Common myeloid progenitor, CD34-positive (primary cell): ENCODE data around the gene STRAP.

Experiments used
- CTCF ChIA-PET: fragments of 350-600 bp; sonication (Branson Sonifier 250); formaldehyde crosslinking; loops from one replicate; lab custom pipeline; 2021; ENCODE audit warnings: antibody characterized with exemption; lab: Charles Lee
- POLR2A ChIA-PET: fragments of 350-600 bp; sonication (Branson Sonifier 250); formaldehyde crosslinking; loops from one replicate; lab custom pipeline; 2021; ENCODE audit warnings: antibody characterized with exemption; lab: Charles Lee
- DNase-seq, 3 donors: peaks; one replicate each; pipeline versions ENCODE4 v3.0.0 to v3.0.0-alpha.2; 2013
- H3K27ac ChIP-seq, 2 experiments: 1 replicate in 1 of 2; 2 replicates in 1 of 2; pipeline ENCODE4 v1.7.0; 2013; ENCODE audit warnings: inconsistent platforms in 2 of 2, low read length in 2 of 2, mild to moderate bottlenecking in 2 of 2, low read depth in 1 of 2, moderate library complexity in 1 of 2; ENCODE audit not compliant: severe bottlenecking in 2 of 2, insufficient read depth in 1 of 2, poor library complexity in 1 of 2
- H3K27me3 ChIP-seq, 5 experiments: replicated peaks in 2 of 5; 1 replicate in 3 of 5; 2 replicates in 2 of 5; pipeline versions ENCODE4 v1.6.1 to v1.7.0; 2013; ENCODE audit warnings: low read length in 4 of 5, mild to moderate bottlenecking in 2 of 5, moderate library complexity in 2 of 5, inconsistent platforms in 1 of 5; ENCODE audit not compliant: insufficient read depth in 5 of 5, control insufficient read depth in 4 of 5
- H3K36me3 ChIP-seq, 4 experiments: 1 replicate in 2 of 4; 2 replicates in 2 of 4; pipeline versions ENCODE4 v1.6.1 to v1.7.0; 2013; ENCODE audit warnings: low read length in 3 of 4, control low read depth in 1 of 4, mild to moderate bottlenecking in 1 of 4; ENCODE audit not compliant: control insufficient read depth in 4 of 4, insufficient read depth in 4 of 4
- H3K4me1 ChIP-seq, 4 experiments: 1 replicate in 3 of 4; 2 replicates in 1 of 4; pipeline versions ENCODE4 v1.6.1 to v1.7.1; 2013; ENCODE audit warnings: low read length in 3 of 4, mild to moderate bottlenecking in 3 of 4, control low read depth in 1 of 4, inconsistent platforms in 1 of 4, moderate library complexity in 1 of 4; ENCODE audit not compliant: control insufficient read depth in 4 of 4, insufficient read depth in 4 of 4; ENCODE audit errors: control extremely low read depth in 1 of 4
- H3K4me3 ChIP-seq, 7 experiments: 1 replicate in 4 of 7; 2 replicates in 3 of 7; pipeline versions ENCODE4 v1.5.1 to v1.7.0; 2013; ENCODE audit warnings: mild to moderate bottlenecking in 7 of 7, low read length in 6 of 7, moderate library complexity in 6 of 7, inconsistent platforms in 2 of 7, low read depth in 2 of 7, control low read depth in 1 of 7; ENCODE audit not compliant: insufficient read depth in 4 of 7, control insufficient read depth in 1 of 7; ENCODE audit errors: extremely low read depth in 1 of 7
- H3K9me3 ChIP-seq, 5 experiments: 1 replicate in 4 of 5; 2 replicates in 1 of 5; pipeline versions ENCODE4 v1.6.1 to v1.7.1; 2013; ENCODE audit warnings: low read length in 4 of 5, mild to moderate bottlenecking in 2 of 5, inconsistent platforms in 1 of 5, low read depth in 1 of 5, moderate library complexity in 1 of 5; ENCODE audit not compliant: control insufficient read depth in 4 of 5, insufficient read depth in 2 of 5; ENCODE audit errors: control extremely low read depth in 1 of 5
- WGBS: methylation state at CpG from one replicate; pipeline ENCODE4 v1.1.5; 2013; ENCODE audit not compliant: insufficient coverage; 5-methylcytosine and 5-hydroxymethylcytosine counted together

STRAP gene

GRCh38 chr12:15896867-15897266, 14.7 kb downstream of the STRAP start:
- Histone ChIP-seq H3K4me1 (no peaks in the 10 kb centered on the region), H3K27ac (no peak overlapping the region), H3K36me3 (peaks cover 21 to 58% (median 38%) of the 10 kb centered on the region in 4 experiments), H3K27me3 (no peaks in the 10 kb centered on the region), H3K9me3 (no peaks in the 10 kb centered on the region), H3K4me3 (no peak overlapping the region)
- DNase-seq: no peak
- ChIA-PET CTCF (interaction anchor here (1.1 to 4.9 kb wide), 5 partner anchors 8 to 120 kb away, joined by 3 to 25 read pairs (median 9); partner anchors contain the start of gene DERA), POLR2A (no interaction called here)
- WGBS: no CpG with 5 or more reads among the region's 1 CpG

- H3K9me3 ChIP-seq: no peaks in the 10 kb centered on the region
- POLR2A ChIA-PET: interaction anchor here (1.3 kb wide), 1 partner anchor 9 kb away, joined by 3 read pairs; no protein-coding TSS in a partner anchor
- H3K36me3 ChIP-seq: peaks cover 20 to 61% (median 40%) of the 10 kb centered on the region in 4 experiments
- WGBS: no CpG with 5 or more reads among the region's 2 CpGs
- H3K27ac ChIP-seq: no peak overlapping the region
- no peaks in the 10 kb centered on the region for H3K4me1 ChIP-seq
- DNase-seq: no peak
- CTCF ChIA-PET: interaction anchor here (1.1 to 4.9 kb wide), 5 partner anchors 8 to 121 kb away, joined by 3 to 25 read pairs (median 9); partner anchors contain the start of gene DERA
- H3K4me3 ChIP-seq: no peak overlapping the region
- no peaks in the 10 kb centered on the region for H3K27me3 ChIP-seq
Measured at GRCh38 chr12:15897433-15897832, 15.2 kb downstream of the STRAP start.

GRCh38 chr12:15899282-15899870, 17.2 kb downstream of the STRAP start:
- H3K27me3 ChIP-seq: no peaks in the 10 kb centered on the region
- ChIA-PET CTCF (interaction anchor here (0.6 to 4.9 kb wide), 10 partner anchors 7 to 315 kb away, joined by 3 to 25 read pairs (median 5); partner anchors contain the start of gene DERA), POLR2A (interaction anchor here (0.8 kb wide), 1 partner anchor 17 kb away, joined by 3 read pairs; the partner anchor contains the start of gene STRAP)
- no peak overlapping the region for H3K27ac ChIP-seq
- no peaks in the 10 kb centered on the region for H3K9me3 ChIP-seq
- H3K4me3 ChIP-seq: no peak overlapping the region
- peak; percentile 28 to 58 (median 45) for DNase-seq
- peaks cover 13 to 64% (median 44%) of the 10 kb centered on the region in 4 experiments for H3K36me3 ChIP-seq
- H3K4me1 ChIP-seq: no peaks in the 10 kb centered on the region

- WGBS: 100% methylated on average over 2 of the region's 5 CpGs
- H3K27me3 ChIP-seq: no peaks in the 10 kb centered on the region
- POLR2A ChIA-PET: no interaction called here
- H3K27ac ChIP-seq: no peak overlapping the region
- H3K4me1 ChIP-seq: peaks cover 0 to under 1% (median 0%) of the 10 kb centered on the region in 4 experiments
- no peaks in the 10 kb centered on the region for H3K9me3 ChIP-seq
- no peak for DNase-seq
- H3K36me3 ChIP-seq: peaks cover 8 to 46% (median 27%) of the 10 kb centered on the region in 4 experiments
- CTCF ChIA-PET: interaction anchor here (0.6 to 1.4 kb wide), 2 partner anchors 15 to 22 kb away, joined by 3 to 5 read pairs; no protein-coding TSS in a partner anchor
- H3K4me3 ChIP-seq: no peak overlapping the region
Measured at GRCh38 chr12:15904378-15904920, 22.3 kb downstream of the STRAP start.

- CTCF ChIA-PET: interaction anchor here (0.6 to 2.9 kb wide), 6 partner anchors 8 to 318 kb away, joined by 3 to 9 read pairs (median 6); no protein-coding TSS in a partner anchor
- Histone ChIP-seq H3K4me3 (peak overlapping the region in 6 of 7 experiments; percentile 83 to 95 (median 84)), H3K27me3 (no peaks in the 10 kb centered on the region), H3K4me1 (peaks cover 0 to 20% (median 9%) of the 10 kb centered on the region in 4 experiments), H3K27ac (peak overlapping the region in 1 of 2 experiments; percentile 42), H3K36me3 (peaks cover 0 to 4% (median 2%) of the 10 kb centered on the region in 4 experiments), H3K9me3 (no peaks in the 10 kb centered on the region)
- 92% methylated on average over 2 of the region's 5 CpGs for WGBS
- POLR2A ChIA-PET: interaction anchor here (1.3 kb wide), 1 partner anchor 28 kb away, joined by 4 read pairs; no protein-coding TSS in a partner anchor
- DNase-seq: no peak
Measured at GRCh38 chr12:15910468-15910863, 28.3 kb downstream of the STRAP start.

- peak within 1 kb of the TSS; percentile 74 to 95 (median 84) for H3K4me3 ChIP-seq
- POLR2A ChIA-PET: interaction anchor here (1.3 kb wide), 1 partner anchor 28 kb away, joined by 4 read pairs; no protein-coding TSS in a partner anchor
- peak; percentile 56 to 75 (median 61) for DNase-seq
- peaks cover 0 to 10% (median 1%) of the 10 kb centered on the region in 4 experiments for H3K36me3 ChIP-seq
- no peaks in the 10 kb centered on the region for H3K27me3 ChIP-seq
- H3K9me3 ChIP-seq: no peaks in the 10 kb centered on the region
- peak within 1 kb of the TSS; percentile 42 to 88 for H3K27ac ChIP-seq
- peaks cover 0 to 20% (median 9%) of the 10 kb centered on the region in 4 experiments for H3K4me1 ChIP-seq
- under 1% methylated on average over 41 of the region's 59 CpGs for WGBS
- CTCF ChIA-PET: interaction anchor here (0.6 to 2.9 kb wide), 6 partner anchors 9 to 319 kb away, joined by 3 to 9 read pairs (median 4); no protein-coding TSS in a partner anchor
Measured at GRCh38 chr12:15910864-15911721, 28.9 kb downstream of the STRAP start, which contains the start of gene DERA. TSS of gene DERA (plus strand) at chr12:15911332. CDS start at chr12:15911384, 52 bp downstream.
